ENCODE measurements around the gene SGCA. TPM values are rescaled to one million over a fixed set of nuclear protein-coding genes. Genes with fewer than 3 reads are reported as not detected.

SGCA gene
- total and polyA plus RNA-seq, 4 donors: 0.31 to 1.3 (median 1.2) TPM; not detected in 1

DNA sequence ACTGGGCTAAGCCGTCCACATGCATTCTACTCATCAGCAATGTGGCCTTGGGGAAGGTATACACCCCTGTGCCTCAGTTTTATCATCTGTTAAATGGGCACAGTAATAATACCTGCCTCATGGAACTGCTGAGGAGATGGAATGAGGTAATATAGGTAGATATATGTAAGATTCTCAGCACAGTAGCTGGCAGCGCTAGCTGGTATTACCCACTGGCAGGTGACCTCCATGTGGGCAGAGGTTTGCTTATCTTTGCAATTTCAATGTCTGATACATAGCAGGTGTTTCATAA lies 1.2 kb upstream of the SGCA start:
- Histone ChIP-seq H3K27ac (ENCODE audit: low read depth in 1 of 2, low read length in 2 of 2) (no peak overlapping the region), H3K36me3 (ENCODE audit: control insufficient read depth in 4 of 4, insufficient read depth in 3 of 4, low read depth in 1 of 4, low read length in 3 of 4) (no peaks in the 10 kb centered on the region), H3K9ac (ENCODE audit: low read depth in 1 of 2, low read length in 2 of 2) (no peak overlapping the region), H3K27me3 (ENCODE audit: control insufficient read depth in 4 of 4, insufficient read depth in 4 of 4, low read length in 3 of 4) (no peaks in the 10 kb centered on the region), H3K4me1 (ENCODE audit: control insufficient read depth in 4 of 4, insufficient read depth in 4 of 4, low read length in 3 of 4) (peaks cover 0 to 11% (median 8%) of the 10 kb centered on the region in 4 donors), H3K9me3 (ENCODE audit: control insufficient read depth in 4 of 4, low read length in 3 of 4) (no peaks in the 10 kb centered on the region), H3K4me3 (ENCODE audit: low read depth in 1 of 3, low read length in 3 of 3) (no peak overlapping the region)
- DNase-seq (ENCODE audit: low spot score): no peak
- no peak for TF ChIP-seq FOXA1 (IDR thresholded peaks at IDR 0.05)
- 93% methylated on average over 2 of the region's 2 CpGs for WGBS

DNA sequence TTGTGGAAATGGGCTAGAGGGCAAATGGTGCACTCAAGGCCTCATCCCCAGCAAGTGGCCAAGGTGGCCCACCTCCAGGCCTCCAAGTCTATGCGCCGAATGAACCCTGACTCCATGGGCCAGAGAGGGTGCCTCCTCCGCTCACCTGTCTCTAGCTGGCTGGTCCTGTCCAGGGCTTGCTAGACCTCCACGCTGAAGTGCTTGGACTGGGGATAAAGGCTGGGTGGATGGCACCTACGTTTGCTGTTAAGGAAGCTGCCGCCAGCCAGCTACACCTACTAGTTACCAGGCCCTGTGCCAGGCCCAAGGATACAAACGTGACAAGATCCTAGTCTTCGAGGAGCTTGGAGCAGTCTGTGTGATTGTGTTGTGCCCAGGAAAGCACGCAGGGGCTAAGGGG lies 739 bp upstream of the SGCA start:
- no peak overlapping the region for H3K27ac ChIP-seq (ENCODE audit: low read depth in 1 of 2, low read length in 2 of 2)
- DNase-seq (ENCODE audit: low spot score): no peak

DNA sequence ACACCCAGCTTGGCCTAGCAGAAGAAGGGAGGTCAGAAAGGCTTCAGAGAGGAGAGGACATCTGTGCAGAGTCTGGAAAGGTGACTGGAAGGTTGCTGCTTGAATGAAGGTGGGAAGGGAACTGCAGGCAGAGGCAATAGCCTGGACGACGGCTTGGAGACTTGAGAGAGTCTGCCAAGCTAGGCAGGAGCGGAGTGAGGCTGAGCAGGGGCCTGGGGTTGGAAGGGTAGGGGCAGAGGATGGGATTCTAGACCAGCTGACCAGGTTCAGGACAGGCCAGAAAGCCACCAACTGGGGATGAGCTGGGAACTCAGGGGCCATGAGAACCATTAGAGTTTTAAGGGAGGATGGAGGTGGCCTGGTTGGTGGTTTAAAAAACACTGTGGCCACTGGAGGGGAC lies 339 bp upstream of the SGCA start:
- H3K4me1 ChIP-seq (ENCODE audit: control insufficient read depth in 4 of 4, insufficient read depth in 4 of 4, low read length in 3 of 4): peaks cover 0 to 11% (median 8%) of the 10 kb centered on the region in 4 donors
- no peaks in the 10 kb centered on the region for H3K27me3 ChIP-seq (ENCODE audit: control insufficient read depth in 4 of 4, insufficient read depth in 4 of 4, low read length in 3 of 4)
- H3K27ac ChIP-seq (ENCODE audit: low read depth in 1 of 2, low read length in 2 of 2): no peak overlapping the region
- H3K4me3 ChIP-seq (ENCODE audit: low read depth in 1 of 3, low read length in 3 of 3): no peak overlapping the region
- H3K36me3 ChIP-seq (ENCODE audit: control insufficient read depth in 4 of 4, insufficient read depth in 3 of 4, low read depth in 1 of 4, low read length in 3 of 4): no peaks in the 10 kb centered on the region
- no peak for DNase-seq (ENCODE audit: low spot score)
- no peak overlapping the region for H3K9ac ChIP-seq (ENCODE audit: low read depth in 1 of 2, low read length in 2 of 2)
- no peaks in the 10 kb centered on the region for H3K9me3 ChIP-seq (ENCODE audit: control insufficient read depth in 4 of 4, low read length in 3 of 4)
- 93% methylated on average over 3 of the region's 3 CpGs for WGBS
- TF ChIP-seq HNF4A (conservative IDR thresholded peaks at IDR 0.05) (no peak), RXRA (IDR thresholded peaks at IDR 0.05) (no peak), JUND (IDR thresholded peaks at IDR 0.05) (no peak), HNF4G (IDR thresholded peaks at IDR 0.05) (no peak), TAF1 (conservative IDR thresholded peaks at IDR 0.05) (no peak)
- TF ChIP-seq, protein P1, sequence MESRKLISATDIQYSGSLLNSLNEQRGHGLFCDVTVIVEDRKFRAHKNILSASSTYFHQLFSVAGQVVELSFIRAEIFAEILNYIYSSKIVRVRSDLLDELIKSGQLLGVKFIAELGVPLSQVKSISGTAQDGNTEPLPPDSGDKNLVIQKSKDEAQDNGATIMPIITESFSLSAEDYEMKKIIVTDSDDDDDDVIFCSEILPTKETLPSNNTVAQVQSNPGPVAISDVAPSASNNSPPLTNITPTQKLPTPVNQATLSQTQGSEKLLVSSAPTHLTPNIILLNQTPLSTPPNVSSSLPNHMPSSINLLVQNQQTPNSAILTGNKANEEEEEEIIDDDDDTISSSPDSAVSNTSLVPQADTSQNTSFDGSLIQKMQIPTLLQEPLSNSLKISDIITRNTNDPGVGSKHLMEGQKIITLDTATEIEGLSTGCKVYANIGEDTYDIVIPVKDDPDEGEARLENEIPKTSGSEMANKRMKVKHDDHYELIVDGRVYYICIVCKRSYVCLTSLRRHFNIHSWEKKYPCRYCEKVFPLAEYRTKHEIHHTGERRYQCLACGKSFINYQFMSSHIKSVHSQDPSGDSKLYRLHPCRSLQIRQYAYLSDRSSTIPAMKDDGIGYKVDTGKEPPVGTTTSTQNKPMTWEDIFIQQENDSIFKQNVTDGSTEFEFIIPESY (IDR thresholded peaks at IDR 0.05): no peak
- TF ChIP-seq, protein P2, sequence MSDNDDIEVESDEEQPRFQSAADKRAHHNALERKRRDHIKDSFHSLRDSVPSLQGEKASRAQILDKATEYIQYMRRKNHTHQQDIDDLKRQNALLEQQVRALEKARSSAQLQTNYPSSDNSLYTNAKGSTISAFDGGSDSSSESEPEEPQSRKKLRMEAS (IDR thresholded peaks at IDR 0.05): no peak
- TF ChIP-seq, protein P3, sequence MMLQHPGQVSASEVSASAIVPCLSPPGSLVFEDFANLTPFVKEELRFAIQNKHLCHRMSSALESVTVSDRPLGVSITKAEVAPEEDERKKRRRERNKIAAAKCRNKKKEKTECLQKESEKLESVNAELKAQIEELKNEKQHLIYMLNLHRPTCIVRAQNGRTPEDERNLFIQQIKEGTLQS (IDR thresholded peaks at IDR 0.05): no peak

More for the DNA sequence above, 739 bp upstream of the SGCA start:
- 88% methylated on average over 9 of the region's 9 CpGs for WGBS
- H3K9ac ChIP-seq (ENCODE audit: low read depth in 1 of 2, low read length in 2 of 2): no peak overlapping the region
- no peaks in the 10 kb centered on the region for H3K27me3 ChIP-seq (ENCODE audit: control insufficient read depth in 4 of 4, insufficient read depth in 4 of 4, low read length in 3 of 4)
- no peaks in the 10 kb centered on the region for H3K9me3 ChIP-seq (ENCODE audit: control insufficient read depth in 4 of 4, low read length in 3 of 4)
- H3K36me3 ChIP-seq (ENCODE audit: control insufficient read depth in 4 of 4, insufficient read depth in 3 of 4, low read depth in 1 of 4, low read length in 3 of 4): no peaks in the 10 kb centered on the region
- peaks cover 0 to 11% (median 8%) of the 10 kb centered on the region in 4 donors for H3K4me1 ChIP-seq (ENCODE audit: control insufficient read depth in 4 of 4, insufficient read depth in 4 of 4, low read length in 3 of 4)
- no peak overlapping the region for H3K4me3 ChIP-seq (ENCODE audit: low read depth in 1 of 3, low read length in 3 of 3)
- no peak for TF ChIP-seq EGR1 (IDR thresholded peaks at IDR 0.05; ENCODE audit: low read depth in 2 of 2)
- TF ChIP-seq, protein P4, sequence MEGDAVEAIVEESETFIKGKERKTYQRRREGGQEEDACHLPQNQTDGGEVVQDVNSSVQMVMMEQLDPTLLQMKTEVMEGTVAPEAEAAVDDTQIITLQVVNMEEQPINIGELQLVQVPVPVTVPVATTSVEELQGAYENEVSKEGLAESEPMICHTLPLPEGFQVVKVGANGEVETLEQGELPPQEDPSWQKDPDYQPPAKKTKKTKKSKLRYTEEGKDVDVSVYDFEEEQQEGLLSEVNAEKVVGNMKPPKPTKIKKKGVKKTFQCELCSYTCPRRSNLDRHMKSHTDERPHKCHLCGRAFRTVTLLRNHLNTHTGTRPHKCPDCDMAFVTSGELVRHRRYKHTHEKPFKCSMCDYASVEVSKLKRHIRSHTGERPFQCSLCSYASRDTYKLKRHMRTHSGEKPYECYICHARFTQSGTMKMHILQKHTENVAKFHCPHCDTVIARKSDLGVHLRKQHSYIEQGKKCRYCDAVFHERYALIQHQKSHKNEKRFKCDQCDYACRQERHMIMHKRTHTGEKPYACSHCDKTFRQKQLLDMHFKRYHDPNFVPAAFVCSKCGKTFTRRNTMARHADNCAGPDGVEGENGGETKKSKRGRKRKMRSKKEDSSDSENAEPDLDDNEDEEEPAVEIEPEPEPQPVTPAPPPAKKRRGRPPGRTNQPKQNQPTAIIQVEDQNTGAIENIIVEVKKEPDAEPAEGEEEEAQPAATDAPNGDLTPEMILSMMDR (IDR thresholded peaks at IDR 0.05; ENCODE audit: low read depth, low read length, missing input control): no peak
- TF ChIP-seq, protein P5, sequence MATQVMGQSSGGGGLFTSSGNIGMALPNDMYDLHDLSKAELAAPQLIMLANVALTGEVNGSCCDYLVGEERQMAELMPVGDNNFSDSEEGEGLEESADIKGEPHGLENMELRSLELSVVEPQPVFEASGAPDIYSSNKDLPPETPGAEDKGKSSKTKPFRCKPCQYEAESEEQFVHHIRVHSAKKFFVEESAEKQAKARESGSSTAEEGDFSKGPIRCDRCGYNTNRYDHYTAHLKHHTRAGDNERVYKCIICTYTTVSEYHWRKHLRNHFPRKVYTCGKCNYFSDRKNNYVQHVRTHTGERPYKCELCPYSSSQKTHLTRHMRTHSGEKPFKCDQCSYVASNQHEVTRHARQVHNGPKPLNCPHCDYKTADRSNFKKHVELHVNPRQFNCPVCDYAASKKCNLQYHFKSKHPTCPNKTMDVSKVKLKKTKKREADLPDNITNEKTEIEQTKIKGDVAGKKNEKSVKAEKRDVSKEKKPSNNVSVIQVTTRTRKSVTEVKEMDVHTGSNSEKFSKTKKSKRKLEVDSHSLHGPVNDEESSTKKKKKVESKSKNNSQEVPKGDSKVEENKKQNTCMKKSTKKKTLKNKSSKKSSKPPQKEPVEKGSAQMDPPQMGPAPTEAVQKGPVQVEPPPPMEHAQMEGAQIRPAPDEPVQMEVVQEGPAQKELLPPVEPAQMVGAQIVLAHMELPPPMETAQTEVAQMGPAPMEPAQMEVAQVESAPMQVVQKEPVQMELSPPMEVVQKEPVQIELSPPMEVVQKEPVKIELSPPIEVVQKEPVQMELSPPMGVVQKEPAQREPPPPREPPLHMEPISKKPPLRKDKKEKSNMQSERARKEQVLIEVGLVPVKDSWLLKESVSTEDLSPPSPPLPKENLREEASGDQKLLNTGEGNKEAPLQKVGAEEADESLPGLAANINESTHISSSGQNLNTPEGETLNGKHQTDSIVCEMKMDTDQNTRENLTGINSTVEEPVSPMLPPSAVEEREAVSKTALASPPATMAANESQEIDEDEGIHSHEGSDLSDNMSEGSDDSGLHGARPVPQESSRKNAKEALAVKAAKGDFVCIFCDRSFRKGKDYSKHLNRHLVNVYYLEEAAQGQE (IDR thresholded peaks at IDR 0.05): no peak
- no peak for TF ChIP-seq JUND (IDR thresholded peaks at IDR 0.05)
- TF ChIP-seq TAF1 (conservative IDR thresholded peaks at IDR 0.05): no peak
- no peak for TF ChIP-seq HNF4G (IDR thresholded peaks at IDR 0.05)
- TF ChIP-seq, protein P3 (IDR thresholded peaks at IDR 0.05): no peak
- TF ChIP-seq RXRA (IDR thresholded peaks at IDR 0.05): no peak
- no peak for TF ChIP-seq SP1 (IDR thresholded peaks at IDR 0.05)
- TF ChIP-seq YY1 (IDR thresholded peaks at IDR 0.05): no peak
- no peak for TF ChIP-seq GABPA (IDR thresholded peaks at IDR 0.05 in 1 of 2, conservative IDR thresholded peaks at IDR 0.05 in 1 of 2)
- no peak for TF ChIP-seq FOXA2 (IDR thresholded peaks at IDR 0.05)

All from liver (tissue), 9 donors.